HepG2 (cell line): ENCODE data around the gene HNRNPC. TPM values are rescaled to one million over a fixed set of nuclear protein-coding genes. Genes with fewer than 3 reads are reported as not detected.

Experiments used
- ATAC-seq: fragments of 200-7000 bp; cut with Tn5 transposase; 3 replicates; pipeline ENCODE4 v1.9.1; 2020; ENCODE audit warnings: mild to moderate bottlenecking, moderate library complexity
- BruUV-seq: library from RNA; stranded (reverse); fragments of 400-500 nt; replicated peaks from 2 replicates; lab custom pipeline; 2021; lab: Mats Ljungman, UMichigan
- CTCF ChIA-PET: fragments of 300-600 bp; formaldehyde crosslinking; extraction: SDS; loops from one replicate; lab custom pipeline; 2021; ENCODE audit warnings: low total read pairs, inconsistent platforms, low intra/inter-chr PET ratio; lab: Yijun Ruan, JAX
- POLR2A ChIA-PET: fragments of 350-600 bp; sonication (Branson Sonifier 250); formaldehyde crosslinking; loops from one replicate; lab custom pipeline; 2020; ENCODE audit warnings: antibody characterized with exemption, inconsistent platforms; lab: Yijun Ruan, JAX
- DNase-seq: peaks from one replicate; pipeline ENCODE4 v3.0.0-alpha.2; 2015; ENCODE audit warnings: low spot score
- FAIRE-seq: peaks from 3 replicates; lab custom pipeline; 2011; peaks lifted over from hg19 to GRCh38; lab: Jason Lieb, UNC
- H2AFZ ChIP-seq: one replicate; pipeline ENCODE4 v1.6.1; 2011; ENCODE audit warnings: low read length, inconsistent platforms
- H3K27ac ChIP-seq: fragments of 300-600 bp; 3 replicates; pipeline ENCODE4 v1.8.0; 2011; ENCODE audit warnings: mixed run types, mild to moderate bottlenecking, mixed read lengths, low read length, inconsistent platforms; ENCODE audit not compliant: insufficient read depth; ENCODE audit errors: extremely low read length
- H3K27me3 ChIP-seq, 2 experiments: fragments of 200-600 bp in 1 of 2; 2 replicates in 1 of 2; 3 replicates in 1 of 2; pipeline versions ENCODE4 v1.6.0 to v1.8.0; 2011; ENCODE audit warnings: low read length in 2 of 2, mild to moderate bottlenecking in 2 of 2, moderate library complexity in 2 of 2, inconsistent platforms in 1 of 2; ENCODE audit not compliant: insufficient read depth in 2 of 2, control insufficient read depth in 1 of 2
- H3K36me3 ChIP-seq, 2 experiments: fragments of 200-600 bp in 1 of 2; replicated peaks in 1 of 2; 2 replicates in 1 of 2; 3 replicates in 1 of 2; pipeline versions ENCODE4 v1.5.1 to v1.8.0; 2011; ENCODE audit warnings: low read length in 2 of 2, inconsistent platforms in 1 of 2; ENCODE audit not compliant: insufficient read depth in 2 of 2, control insufficient read depth in 1 of 2
- H3K4me1 ChIP-seq: 2 replicates; pipeline ENCODE4 v1.5.1; 2012; ENCODE audit warnings: low read length, inconsistent platforms; ENCODE audit not compliant: insufficient read depth
- H3K4me2 ChIP-seq: 2 replicates; pipeline ENCODE4 v1.6.0; 2011; ENCODE audit warnings: low read depth, low read length, inconsistent platforms
- H3K4me3 ChIP-seq, 3 experiments: fragments of 200-600 bp in 1 of 3; sonication (generic), shearing (Covaris generic) in 1 of 3; replicated peaks in 1 of 3; 2 replicates each; pipeline ENCODE4 v1.5.1; 2011 to 2016; ENCODE audit warnings: low read length in 3 of 3, inconsistent platforms in 2 of 3, low read depth in 2 of 3, mild to moderate bottlenecking in 2 of 3, control low read depth in 1 of 3, mixed read lengths in 1 of 3; ENCODE audit not compliant: insufficient read depth in 1 of 3
- H3K79me2 ChIP-seq: one replicate; pipeline ENCODE4 v1.6.1; 2011; ENCODE audit warnings: low read length, inconsistent platforms; ENCODE audit not compliant: insufficient read depth
- H3K9ac ChIP-seq: 2 replicates; pipeline ENCODE4 v1.6.0; 2011; ENCODE audit warnings: mild to moderate bottlenecking, low read depth, low read length, inconsistent platforms; ENCODE audit not compliant: insufficient read depth
- H3K9me3 ChIP-seq: 2 replicates; pipeline ENCODE4 v1.5.1; 2012; ENCODE audit warnings: mild to moderate bottlenecking, low read length
- H4K20me1 ChIP-seq: 2 replicates; pipeline ENCODE4 v1.6.0; 2011; ENCODE audit warnings: inconsistent platforms, mild to moderate bottlenecking, low read length, moderate library complexity; ENCODE audit not compliant: insufficient read depth
- EZH2 ChIP-seq: conservative IDR thresholded peaks from 2 replicates; pipeline ENCODE4 v1.6.1; 2012; ENCODE audit warnings: mild to moderate bottlenecking, low read depth, low read length, moderate library complexity
- ISX ChIP-seq: sonication (generic); formaldehyde crosslinking; conservative IDR thresholded peaks from 2 replicates; pipeline ENCODE4 v1.5.0; 2020; ENCODE audit warnings: missing genetic modification reagents
- PAF1 ChIP-seq: IDR thresholded peaks from 2 replicates; pipeline ENCODE4 v1.6.1; 2016; ENCODE audit warnings: missing genetic modification reagents, missing compliant biosample characterization
- POLR2A ChIP-seq, 2 experiments: IDR thresholded peaks; 2 replicates each; pipeline ENCODE4 v1.6.1; 2011; ENCODE audit warnings: low read depth in 2 of 2, low read length in 2 of 2, mild to moderate bottlenecking in 1 of 2, moderate library complexity in 1 of 2; ENCODE audit not compliant: insufficient read depth in 1 of 2
- POLR2G ChIP-seq: fragments of 200-400 bp; formaldehyde crosslinking; IDR thresholded peaks from 2 replicates; pipeline ENCODE4 v1.6.1; 2018; ENCODE audit warnings: mild to moderate bottlenecking, low read depth, low read length, moderate library complexity
- RBFOX2 ChIP-seq: fragments of 200-400 bp; formaldehyde crosslinking; IDR thresholded peaks from 2 replicates; pipeline ENCODE4 v1.6.1; 2017; ENCODE audit warnings: low read depth, mild to moderate bottlenecking, low read length
- RBM22 ChIP-seq: fragments of 200-400 bp; formaldehyde crosslinking; optimal IDR thresholded peaks from 2 replicates; pipeline ENCODE3; 2017; ENCODE audit warnings: mild to moderate bottlenecking, low read length, moderate library complexity
- SALL1 ChIP-seq: sonication (generic); formaldehyde crosslinking; IDR thresholded peaks from 2 replicates; pipeline ENCODE4 v1.8.0; 2022; ENCODE audit warnings: mild to moderate bottlenecking, missing genetic modification reagents
- ZNF878 ChIP-seq: sonication (generic); formaldehyde crosslinking; IDR thresholded peaks from 2 replicates; pipeline ENCODE4 v1.8.1; 2023; ENCODE audit warnings: mild to moderate bottlenecking, missing genetic modification reagents, moderate library complexity
- WGBS: methylation state at CpG from one replicate; pipeline ENCODE4 v1.1.6; 2017; ENCODE audit warnings: low lambda C conversion rate; 5-methylcytosine and 5-hydroxymethylcytosine counted together
- in situ Hi-C: cut with HindIII; loops from 2 replicates; pipeline ENCODE4 v1.10.0; 2017; ENCODE audit warnings: low pct_unique_long_range_greater_than_20kb; ENCODE audit not compliant: extremely low pct_ligation_motif_present
- intact Hi-C: fragments of 100-400 bp; cut with micrococcal nuclease; formaldehyde crosslinking; loops from one replicate; pipeline ENCODE4 v1.10.0; 2022; ENCODE audit not compliant: unreplicated experiment
- polyA plus RNA-seq, 8 experiments: library from polyadenylated mRNA; depleted of rRNA in 3 of 8; stranded (reverse) in 7 of 8; unstranded in 1 of 8; fragments of >200 nt; fragmentation: Illumina TruSeq in 4 of 8; extraction: Trizol in 4 of 8; gene quantifications; 2 replicates each; pipeline versions ENCODE4 v1.2.1 to v1.2.3, GENCODE V29; 2011 to 2016; ENCODE audit warnings: low read depth in 4 of 8, missing spikeins in 1 of 8, mixed read lengths in 1 of 8; ENCODE audit not compliant: insufficient read depth in 1 of 8
- total RNA-seq, 5 experiments: library from RNA; depleted of rRNA; stranded (reverse); fragments of >200 nt; fragmentation: Illumina TruSeq; extraction: Trizol; gene quantifications; 2 replicates each; pipeline ENCODE4 v1.2.3, GENCODE V29; 2016; ENCODE audit warnings: low read depth in 1 of 5
- TF ChIP-seq, protein P1 (sequence below): sonication (generic); formaldehyde crosslinking; IDR thresholded peaks from 2 replicates; pipeline ENCODE4 v1.8.1; 2022; ENCODE audit warnings: low read depth, mild to moderate bottlenecking, missing genetic modification reagents

The HNRNPC gene
- total and polyA plus RNA-seq, 2 of the 13 experiments (the other 11 are each of a cell fraction or from before 2014, with no cell fraction given) = 628 to 1,099 TPM

DNA sequence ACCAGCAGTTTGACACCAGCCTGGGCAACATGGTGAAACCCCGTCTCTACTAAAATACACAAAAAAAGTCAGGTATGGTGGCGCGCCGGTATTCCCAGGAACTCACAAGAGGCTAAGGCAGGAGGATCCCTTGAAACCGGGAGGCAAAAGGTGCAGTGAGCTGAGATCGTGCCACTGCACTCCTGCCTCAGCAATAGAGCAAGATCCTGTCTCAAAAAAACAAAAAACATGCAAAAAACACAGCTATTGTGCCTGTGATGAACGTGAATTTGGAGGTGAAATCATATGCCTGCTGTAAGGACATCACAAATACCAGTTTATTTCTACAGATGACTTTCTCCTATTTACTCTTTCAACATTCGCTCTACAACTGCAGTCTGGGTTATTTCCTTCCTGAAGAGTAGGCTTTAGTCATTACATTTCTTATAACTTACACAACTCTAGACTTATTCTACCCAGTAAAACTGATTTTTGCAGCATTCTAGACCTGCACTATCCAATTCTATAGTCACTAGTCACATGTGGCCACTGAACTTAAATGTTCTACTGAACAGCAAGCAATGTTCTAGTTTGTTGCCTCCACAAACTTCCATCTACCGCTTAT lies 48.3 kb downstream of the HNRNPC start (continued):
- TF ChIP-seq, protein P1, sequence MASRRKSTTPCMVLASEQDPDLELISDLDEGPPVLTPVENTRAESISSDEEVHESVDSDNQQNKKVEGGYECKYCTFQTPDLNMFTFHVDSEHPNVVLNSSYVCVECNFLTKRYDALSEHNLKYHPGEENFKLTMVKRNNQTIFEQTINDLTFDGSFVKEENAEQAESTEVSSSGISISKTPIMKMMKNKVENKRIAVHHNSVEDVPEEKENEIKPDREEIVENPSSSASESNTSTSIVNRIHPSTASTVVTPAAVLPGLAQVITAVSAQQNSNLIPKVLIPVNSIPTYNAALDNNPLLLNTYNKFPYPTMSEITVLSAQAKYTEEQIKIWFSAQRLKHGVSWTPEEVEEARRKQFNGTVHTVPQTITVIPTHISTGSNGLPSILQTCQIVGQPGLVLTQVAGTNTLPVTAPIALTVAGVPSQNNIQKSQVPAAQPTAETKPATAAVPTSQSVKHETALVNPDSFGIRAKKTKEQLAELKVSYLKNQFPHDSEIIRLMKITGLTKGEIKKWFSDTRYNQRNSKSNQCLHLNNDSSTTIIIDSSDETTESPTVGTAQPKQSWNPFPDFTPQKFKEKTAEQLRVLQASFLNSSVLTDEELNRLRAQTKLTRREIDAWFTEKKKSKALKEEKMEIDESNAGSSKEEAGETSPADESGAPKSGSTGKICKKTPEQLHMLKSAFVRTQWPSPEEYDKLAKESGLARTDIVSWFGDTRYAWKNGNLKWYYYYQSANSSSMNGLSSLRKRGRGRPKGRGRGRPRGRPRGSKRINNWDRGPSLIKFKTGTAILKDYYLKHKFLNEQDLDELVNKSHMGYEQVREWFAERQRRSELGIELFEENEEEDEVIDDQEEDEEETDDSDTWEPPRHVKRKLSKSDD = 0 out of 2 replicates have a peak, but pooled peaks have one; percentile 26
- 0 out of 2 replicates have a peak, but pooled peaks have one; percentile 40 for TF ChIP-seq ISX

DNA sequence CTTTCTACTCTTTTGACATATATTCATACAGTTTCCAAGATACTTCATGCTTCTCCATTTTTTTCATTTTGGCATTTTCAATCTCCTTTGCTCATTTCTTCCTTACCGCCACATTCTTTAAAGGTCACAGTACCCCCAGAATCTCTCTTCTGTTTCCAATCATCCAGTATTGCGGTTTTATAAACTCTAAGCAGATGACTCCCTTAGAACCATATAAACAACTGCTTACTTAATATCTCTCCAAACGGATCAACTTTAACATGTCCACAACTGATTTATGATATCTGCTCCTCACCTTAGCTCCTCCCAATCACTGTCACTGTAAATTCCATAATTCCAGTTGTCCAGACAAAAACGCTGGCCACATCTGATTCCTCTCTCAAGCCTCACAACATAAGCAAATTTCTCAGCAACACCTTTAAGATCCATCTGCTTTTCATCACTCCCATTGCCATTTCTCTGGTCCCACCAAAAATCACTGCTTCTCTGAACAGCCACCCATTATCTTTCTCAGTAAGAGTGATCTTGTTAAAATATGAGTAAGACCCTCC lies 49.6 kb downstream of the HNRNPC start:
- Histone ChIP-seq H3K36me3 (peaks cover 30 to 98% of the 10 kb centered on the region in 2 experiments), H3K27ac (no peak overlapping the region), H3K9me3 (no peaks in the 10 kb centered on the region), H3K79me2 (peaks cover 98% of the 10 kb centered on the region), H2AFZ (no peak overlapping the region), H4K20me1 (peaks cover 99% of the 10 kb centered on the region), H3K4me1 (peaks cover 49% of the 10 kb centered on the region), H3K4me2 (no peak overlapping the region), H3K9ac (no peak overlapping the region), H3K27me3 (no peaks in the 10 kb centered on the region), H3K4me3 (no peak overlapping the region)
- FAIRE-seq (no peak), ATAC-seq (no peak), DNase-seq (no peak)
- ChIA-PET CTCF (no interaction called here), POLR2A (no interaction called here)
- 98% methylated on average over 4 of the region's 4 CpGs for WGBS
- BruUV-seq = TSS peak; percentile 21
- in situ Hi-C loops = no loop called here
- intact Hi-C loops = no loop called here
- TF ChIP-seq POLR2A (IDR thresholded peaks at IDR 0.05; ENCODE audit: insufficient read depth in 1 of 2, low read depth in 2 of 2, low read length in 2 of 2) (0 out of 4 replicates have a peak, but pooled peaks of 1 of the 2 experiments have one; percentile 19), SALL1 (no peak), ZNF878 (peak; percentile 42; the same call in 1 of the 2 replicates), PAF1 (CRISPR knock-in tag) (0 out of 2 replicates have a peak, but pooled peaks have one; percentile 64), RBM22 (peak; percentile 93), POLR2G (0 out of 2 replicates have a peak, but pooled peaks have one; percentile 26), EZH2 (no peak), RBFOX2 (0 out of 2 replicates have a peak, but pooled peaks have one; percentile 42)
